ENCODE results near the gene CCDC78.
"Not testable (repeated sequence)": the region's sequence is repeated elsewhere in the genome, so short reads cannot be mapped to it uniquely, and the experiment has no call there.

CCDC78 gene

GRCh38 chr16:760545-761343, 34.5 kb upstream of the CCDC78 start, which contains the start of gene MSLN:
Gene MSLN, plus strand, starts transcription at chr16:760734. Its CDS starts 1,947 bp downstream, at chr16:762681.
- DNase-seq (ENCODE audit: low spot score) = peak; percentile 86

DNA sequence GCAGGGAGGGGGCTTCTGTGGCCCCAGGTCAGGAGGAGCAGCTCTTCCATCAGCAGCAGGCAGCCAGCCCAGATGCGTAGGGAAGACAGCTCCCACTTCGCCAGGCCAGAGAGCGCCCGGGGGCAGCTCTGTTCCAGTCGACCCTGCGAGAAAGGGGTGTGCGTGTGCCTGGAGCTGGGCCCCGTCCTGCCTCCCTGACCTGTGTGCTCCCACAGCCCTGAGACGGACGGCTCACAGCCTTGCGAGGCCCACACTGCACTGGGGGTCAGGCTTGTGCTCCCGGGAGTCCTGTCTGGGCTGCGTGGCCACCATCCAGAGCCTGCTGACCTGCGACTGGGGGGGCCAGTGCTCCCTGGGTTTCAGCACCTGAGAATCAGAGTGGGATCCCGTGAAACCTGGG, 33.8 kb upstream of the CCDC78 start:
- no peak for DNase-seq (ENCODE audit: low spot score)

GRCh38 chr16:759110-759910, 33.1 kb upstream of the CCDC78 start:
- DNase-seq (ENCODE audit: low spot score) = peak; percentile 32

GRCh38 chr16:756428-756827, 30.2 kb upstream of the CCDC78 start:
- DNase-seq (ENCODE audit: low spot score) = no peak

- DNase-seq (ENCODE audit: low spot score) = no peak
These were observed 28.4 kb upstream of the CCDC78 start for GRCh38 chr16:754656-755055.

- DNase-seq (ENCODE audit: low spot score) = not testable (repeated sequence)
These were observed 27.9 kb upstream of the CCDC78 start for GRCh38 chr16:754121-754607.

GRCh38 chr16:752007-752312, 25.7 kb upstream of the CCDC78 start:
- DNase-seq (ENCODE audit: low spot score) = peak; percentile 36

- DNase-seq (ENCODE audit: low spot score) = no peak
These were observed 25.1 kb upstream of the CCDC78 start for GRCh38 chr16:751152-752006.

DNA sequence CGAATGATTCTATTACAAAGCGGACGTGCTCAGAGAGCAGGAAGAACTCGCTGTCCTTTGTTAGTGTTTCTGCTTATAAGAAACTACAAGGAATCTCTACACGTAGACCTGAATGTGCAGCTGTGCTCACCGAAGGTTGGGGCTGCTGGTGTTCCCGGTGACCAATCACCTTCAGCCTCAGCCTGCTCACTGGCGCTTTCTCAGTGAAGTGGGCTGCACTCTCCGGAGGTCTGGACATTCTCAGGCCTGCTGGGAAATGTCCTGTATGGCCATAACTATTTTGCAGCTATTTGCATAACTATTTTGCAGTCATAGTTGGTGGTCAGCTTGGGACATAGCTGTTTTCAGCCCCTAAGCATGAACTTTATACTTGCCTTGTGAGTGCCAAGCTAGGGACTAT, 24.2 kb upstream of the CCDC78 start:
- DNase-seq (ENCODE audit: low spot score) = no peak

DNA sequence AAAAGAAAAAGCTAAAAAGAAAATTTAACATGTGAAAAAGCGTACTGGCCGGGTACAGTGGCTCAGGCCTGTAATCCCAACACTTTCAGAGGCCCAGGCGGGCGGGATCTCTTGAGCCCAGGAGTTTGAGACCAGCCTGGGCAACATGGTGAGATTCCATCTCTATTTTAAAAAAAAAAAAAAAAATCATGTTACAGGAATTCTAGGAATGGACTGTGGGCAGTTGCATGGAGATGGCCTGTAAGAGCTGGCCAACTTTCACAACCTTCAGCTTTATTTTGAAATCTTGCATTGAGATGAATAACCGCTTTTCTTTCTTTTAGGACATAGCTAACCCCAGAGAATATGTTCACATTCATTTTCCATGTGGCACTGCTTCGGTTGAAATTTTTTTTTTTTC, 22.8 kb upstream of the CCDC78 start:
- DNase-seq (ENCODE audit: low spot score) = no peak

- no peak for DNase-seq (ENCODE audit: low spot score)
These were observed 21.9 kb upstream of the CCDC78 start for GRCh38 chr16:747978-748746.

- no peak for DNase-seq (ENCODE audit: low spot score)
These were observed 20.4 kb upstream of the CCDC78 start for GRCh38 chr16:746637-747036.

DNA sequence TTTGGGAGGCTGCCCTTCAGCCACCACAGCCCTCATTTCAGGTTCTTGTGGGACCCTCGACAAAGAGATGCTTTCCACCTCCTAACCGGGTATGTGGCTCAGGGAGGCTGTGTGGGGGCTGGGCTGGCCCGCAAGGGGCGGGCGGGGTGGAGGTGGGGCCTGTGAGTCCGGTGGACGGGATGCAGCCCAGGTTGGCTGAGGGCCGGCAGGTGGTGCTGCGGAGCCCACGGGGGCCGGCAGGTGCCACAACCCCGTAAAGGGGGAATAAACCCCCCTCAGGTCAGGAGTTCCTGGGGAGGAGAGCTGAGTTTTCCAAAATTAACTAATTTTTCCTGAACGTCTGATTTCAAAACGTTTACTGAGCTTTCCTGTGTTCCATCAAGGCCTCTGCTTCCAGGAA, 19.5 kb upstream of the CCDC78 start:
- no peak for DNase-seq (ENCODE audit: low spot score)

DNA sequence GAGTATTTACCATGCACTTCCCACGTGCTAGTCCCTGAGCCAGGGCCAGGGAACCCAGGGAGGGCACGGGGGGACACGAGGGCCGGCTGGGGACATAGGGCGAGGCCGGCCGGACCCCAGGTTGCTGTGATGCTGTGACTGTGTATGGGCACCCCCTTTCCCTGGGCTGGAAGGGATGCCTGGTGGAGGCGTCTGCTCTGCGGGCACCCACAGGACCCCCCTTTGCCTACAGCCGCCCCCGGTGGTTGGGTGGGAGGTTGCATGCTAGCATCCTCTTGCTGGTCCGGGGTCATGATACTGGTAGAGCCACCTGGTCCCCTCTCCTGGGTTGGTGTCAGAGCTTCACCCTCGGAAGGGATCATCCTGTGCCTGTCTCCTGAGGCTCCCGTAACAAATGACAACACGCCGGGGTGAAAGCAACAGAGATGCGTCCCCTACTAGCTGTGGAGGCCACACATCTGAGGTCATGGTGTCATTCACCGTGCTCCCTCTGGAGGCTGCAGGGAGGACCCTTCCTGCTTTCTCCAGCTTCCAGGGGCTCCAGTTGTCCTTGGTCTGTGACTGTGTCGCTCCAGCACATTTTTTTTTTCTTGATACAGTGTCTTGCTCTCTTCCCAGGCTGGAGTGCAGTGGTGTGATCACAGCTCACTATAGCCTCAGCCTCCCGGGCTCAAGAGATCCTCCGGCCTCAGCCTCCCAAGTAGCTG, 17.7 kb upstream of the CCDC78 start:
- no peak for DNase-seq (ENCODE audit: low spot score)

- DNase-seq (ENCODE audit: low spot score) = not testable (repeated sequence)
These were observed 16.7 kb upstream of the CCDC78 start for GRCh38 chr16:742894-743293.

DNA sequence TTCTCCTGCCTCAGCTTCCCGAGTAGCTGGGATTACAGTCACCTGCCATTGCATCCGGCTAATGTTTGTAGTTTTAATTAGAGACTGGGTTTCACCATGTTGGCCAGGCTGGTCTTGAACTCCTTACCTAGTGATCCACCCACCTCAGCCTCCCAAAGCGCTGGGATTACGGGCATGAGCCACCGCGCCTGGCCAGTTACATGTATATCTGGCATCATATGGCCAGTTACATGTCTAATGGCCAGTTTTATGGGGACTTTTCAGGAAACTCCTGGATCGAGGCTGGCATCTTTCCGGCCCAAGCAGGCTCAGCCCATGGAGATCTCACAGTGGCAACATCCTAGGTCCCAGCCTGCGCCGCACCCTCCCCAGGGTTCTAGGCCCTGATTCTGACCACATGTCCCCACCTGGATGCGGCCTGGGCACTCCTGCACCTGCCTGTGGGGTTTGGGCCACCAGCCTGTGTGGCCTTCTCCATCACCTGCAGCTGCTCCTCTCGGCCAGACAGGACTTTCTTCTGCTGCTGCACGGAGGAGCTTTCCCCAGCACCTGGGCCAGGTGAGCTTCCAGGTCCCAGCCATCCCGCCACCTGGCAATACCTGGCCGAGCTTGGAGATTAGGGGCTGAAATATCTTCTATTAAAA, 15.9 kb upstream of the CCDC78 start:
- no peak for DNase-seq (ENCODE audit: low spot score)

DNA sequence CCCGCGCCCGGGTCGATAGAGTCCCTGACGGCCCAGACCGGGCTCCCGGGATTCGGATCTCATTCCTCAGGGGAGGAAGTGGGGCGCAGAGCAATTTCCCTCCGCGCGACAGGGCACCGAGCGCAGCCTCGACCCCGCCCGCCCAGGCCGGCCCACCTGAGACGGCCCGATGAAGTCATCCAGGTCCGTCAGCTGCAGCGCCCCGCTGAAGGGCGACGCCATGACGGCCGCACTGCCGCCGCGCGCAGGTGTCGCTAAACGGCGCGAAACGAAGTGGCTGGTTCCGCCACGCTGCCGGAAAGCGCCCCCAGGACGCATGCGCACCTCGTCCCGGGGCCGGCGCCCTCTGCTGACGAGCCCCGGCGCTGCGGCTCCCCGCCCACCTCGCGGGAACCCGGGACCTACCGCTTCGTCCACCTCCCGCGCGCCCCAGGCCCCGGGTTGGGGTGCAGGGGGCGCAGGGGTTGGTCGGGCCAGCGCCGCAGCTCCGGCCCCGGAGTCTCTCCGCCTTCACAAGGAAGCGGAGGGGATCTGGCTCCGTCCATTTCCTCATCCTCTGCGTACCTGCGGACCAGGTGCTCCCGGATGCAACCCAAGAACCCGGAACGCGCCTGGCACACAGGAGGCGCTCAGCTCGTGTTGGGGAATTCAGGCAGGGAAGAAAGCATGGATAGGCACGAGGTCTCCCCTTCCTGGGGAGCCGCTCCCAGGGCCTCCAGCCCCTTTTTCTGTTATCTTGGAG, 14.7 kb upstream of the CCDC78 start, which contains the start of gene CIAO3:
CIAO3 (minus strand) TSS at position 234 of the 742 bp plus-strand sequence; CDS start at position 222, 12 bp downstream.
- peak; percentile 80 for DNase-seq (ENCODE audit: low spot score)

DNA sequence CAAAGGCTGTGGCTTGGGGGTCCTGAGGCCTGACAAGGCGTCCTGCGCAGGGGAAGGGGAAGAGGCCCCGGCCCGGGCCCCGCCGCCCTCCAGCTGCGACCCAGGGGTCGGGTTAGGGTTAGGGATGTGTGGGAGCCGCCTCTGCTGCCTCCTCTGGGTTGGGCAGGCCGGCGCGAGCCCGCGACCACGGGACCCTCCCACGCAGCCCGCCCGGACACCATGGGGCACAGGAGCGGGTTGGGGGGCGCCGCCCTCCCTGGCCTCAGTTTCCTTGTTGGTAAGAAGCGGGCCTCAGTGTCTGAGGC, 14.2 kb upstream of the CCDC78 start:
- DNase-seq (ENCODE audit: low spot score) = no peak

DNA sequence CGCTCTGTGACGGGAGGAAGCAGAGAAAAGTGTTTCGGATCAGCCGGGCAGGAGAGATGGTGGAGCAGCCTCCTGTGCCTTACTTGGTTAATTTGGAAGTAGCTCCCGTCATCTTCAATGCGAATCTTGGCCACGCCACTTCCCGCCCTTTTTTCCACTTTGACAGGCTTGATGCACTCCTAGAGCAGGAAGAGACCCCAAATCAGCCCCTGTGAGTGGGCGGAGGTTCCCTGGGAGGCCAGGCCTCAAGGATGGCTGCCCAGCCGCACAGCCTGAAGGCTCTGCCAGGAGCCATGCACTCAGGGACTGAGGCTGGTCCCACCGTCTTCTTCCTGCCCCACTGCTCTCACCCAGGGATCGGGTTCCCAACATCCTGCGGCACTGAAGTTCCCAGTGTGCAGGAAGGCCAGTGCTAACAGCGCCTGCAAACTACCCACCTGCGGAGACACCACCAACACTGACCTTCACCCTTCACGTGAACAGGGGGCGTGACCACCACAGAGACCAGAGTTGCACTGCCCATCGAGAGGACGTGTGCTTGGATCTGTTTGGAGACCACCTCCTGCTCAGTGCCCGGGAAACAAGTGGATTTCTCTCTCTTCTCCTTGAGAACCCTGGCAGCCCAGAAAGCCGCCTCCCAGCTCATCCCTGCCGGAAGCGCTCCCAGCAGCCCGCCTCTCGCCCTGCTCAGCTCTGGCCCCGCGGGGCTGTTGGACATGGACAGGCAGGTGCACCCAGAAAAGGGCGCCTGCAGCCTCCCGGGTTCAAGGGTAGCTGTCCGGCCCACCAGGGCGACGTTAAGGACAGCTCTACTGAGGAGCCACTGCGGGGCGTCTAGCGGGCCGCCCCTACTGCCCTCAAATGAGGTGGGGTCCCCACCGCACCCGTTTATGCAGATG, 13.6 kb upstream of the CCDC78 start:
- DNase-seq (ENCODE audit: low spot score) = no peak

Data from SW480 (cell line).